DMS153 treated with DMSO at 0.1 percent for 48 hours (cell line): ENCODE results near the gene PTPRZ1.

ENCODE experiments used
- DNase-seq: peaks from one replicate; lab custom pipeline; 2025; ENCODE audit not compliant: unreplicated experiment; lab: John Stamatoyannopoulos, UW

PTPRZ1 gene

GRCh38 chr7:121953164-121953563 lies 80.2 kb downstream of the PTPRZ1 start:
- DNase-seq: no peak

GRCh38 chr7:121953601-121954000 lies 80.6 kb downstream of the PTPRZ1 start:
- DNase-seq: no peak

GRCh38 chr7:121954803-121955202 lies 81.8 kb downstream of the PTPRZ1 start:
- no peak for DNase-seq

GRCh38 chr7:121957626-121958025 lies 84.7 kb downstream of the PTPRZ1 start:
- no peak for DNase-seq

- DNase-seq: no peak
Measured at GRCh38 chr7:121960678-121961077, 87.7 kb downstream of the PTPRZ1 start.

GRCh38 chr7:121961089-121961867 lies 88.3 kb downstream of the PTPRZ1 start:
- no peak for DNase-seq

- DNase-seq: no peak
Measured at GRCh38 chr7:121966276-121966934, 93.4 kb downstream of the PTPRZ1 start.

GRCh38 chr7:121966935-121967332 lies 94.0 kb downstream of the PTPRZ1 start:
- DNase-seq: no peak

GRCh38 chr7:121985476-121986030 lies 112.6 kb downstream of the PTPRZ1 start:
- no peak for DNase-seq

- no peak for DNase-seq
Measured at GRCh38 chr7:121992068-121992467, 119.1 kb downstream of the PTPRZ1 start.

- DNase-seq: peak; percentile 72
Measured at GRCh38 chr7:121994625-121995410, 121.9 kb downstream of the PTPRZ1 start.

- DNase-seq: no peak
Measured at GRCh38 chr7:122006687-122007086, 133.7 kb downstream of the PTPRZ1 start.

- no peak for DNase-seq
Measured at GRCh38 chr7:122010116-122010515, 137.2 kb downstream of the PTPRZ1 start.

- no peak for DNase-seq
Measured at GRCh38 chr7:122013065-122013464, 140.1 kb downstream of the PTPRZ1 start.

GRCh38 chr7:122013630-122014029 lies 140.7 kb downstream of the PTPRZ1 start:
- DNase-seq: no peak

- no peak for DNase-seq
Measured at GRCh38 chr7:122014697-122015096, 141.7 kb downstream of the PTPRZ1 start.

- no peak for DNase-seq
Measured at GRCh38 chr7:122018032-122018431, 145.1 kb downstream of the PTPRZ1 start.

- no peak for DNase-seq
Measured at GRCh38 chr7:122027058-122027457, 154.1 kb downstream of the PTPRZ1 start.

GRCh38 chr7:122033641-122034040 lies 160.7 kb downstream of the PTPRZ1 start:
- no peak for DNase-seq

GRCh38 chr7:122035876-122036275 lies 162.9 kb downstream of the PTPRZ1 start:
- DNase-seq: no peak

- no peak for DNase-seq
Measured at GRCh38 chr7:122038134-122038533, 165.2 kb downstream of the PTPRZ1 start.
